ENCODE results near the gene TNRC18. TPM values are rescaled to one million over a fixed set of nuclear protein-coding genes. Genes with fewer than 3 reads are reported as not detected.

TNRC18 gene
- total and polyA plus RNA-seq, 2 experiments from 2014 or later, result 18.1 to 52.8 TPM

DNA sequence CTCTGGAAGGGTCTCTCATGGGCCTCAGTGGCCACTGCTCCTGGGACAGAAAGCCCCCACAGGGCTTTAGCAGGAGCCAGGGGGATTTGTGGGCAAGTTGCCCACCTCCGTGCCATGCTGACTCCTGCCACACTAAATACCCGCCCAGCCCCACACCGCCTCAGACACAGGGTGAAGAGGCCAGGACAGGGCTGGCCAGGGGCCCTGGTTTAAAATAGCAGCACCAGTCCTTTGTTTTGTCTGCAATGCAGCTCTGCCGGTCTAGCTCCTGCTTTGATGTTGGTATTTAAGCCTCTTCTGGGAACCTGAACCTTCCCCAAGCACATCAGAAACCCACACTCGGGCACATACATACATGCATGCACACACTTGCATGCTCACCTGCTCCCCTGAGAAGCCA is 14.4 kb upstream of the TNRC18 start:
- DNase-seq (ENCODE audit: low spot score), result no peak
- Histone ChIP-seq H3K36me3 (replicated peaks; ENCODE audit: insufficient read depth, low read depth) (no peaks in the 10 kb centered on the region), H3K9me2 (replicated peaks; ENCODE audit: insufficient read depth) (no peaks in the 10 kb centered on the region), H3K79me2 (peaks cover 46% of the 10 kb centered on the region), H3K9me3 (ENCODE audit: low read depth) (no peaks in the 10 kb centered on the region), H4K20me1 (ENCODE audit: insufficient read depth, poor library complexity, severe bottlenecking) (no peaks in the 10 kb centered on the region), H3K27ac (no peak overlapping the region), H3K4me1 (ENCODE audit: insufficient read depth) (no peaks in the 10 kb centered on the region), H3K4me3 (no peak overlapping the region), H2AFZ (no peak overlapping the region), H3K4me2 (no peak overlapping the region), H3K27me3 (no peaks in the 10 kb centered on the region)
- 70% methylated on average over 5 of the region's 5 CpGs for WGBS (ENCODE audit: low lambda C conversion rate, missing lambda C conversion rate)
- TF ChIP-seq, protein P1, sequence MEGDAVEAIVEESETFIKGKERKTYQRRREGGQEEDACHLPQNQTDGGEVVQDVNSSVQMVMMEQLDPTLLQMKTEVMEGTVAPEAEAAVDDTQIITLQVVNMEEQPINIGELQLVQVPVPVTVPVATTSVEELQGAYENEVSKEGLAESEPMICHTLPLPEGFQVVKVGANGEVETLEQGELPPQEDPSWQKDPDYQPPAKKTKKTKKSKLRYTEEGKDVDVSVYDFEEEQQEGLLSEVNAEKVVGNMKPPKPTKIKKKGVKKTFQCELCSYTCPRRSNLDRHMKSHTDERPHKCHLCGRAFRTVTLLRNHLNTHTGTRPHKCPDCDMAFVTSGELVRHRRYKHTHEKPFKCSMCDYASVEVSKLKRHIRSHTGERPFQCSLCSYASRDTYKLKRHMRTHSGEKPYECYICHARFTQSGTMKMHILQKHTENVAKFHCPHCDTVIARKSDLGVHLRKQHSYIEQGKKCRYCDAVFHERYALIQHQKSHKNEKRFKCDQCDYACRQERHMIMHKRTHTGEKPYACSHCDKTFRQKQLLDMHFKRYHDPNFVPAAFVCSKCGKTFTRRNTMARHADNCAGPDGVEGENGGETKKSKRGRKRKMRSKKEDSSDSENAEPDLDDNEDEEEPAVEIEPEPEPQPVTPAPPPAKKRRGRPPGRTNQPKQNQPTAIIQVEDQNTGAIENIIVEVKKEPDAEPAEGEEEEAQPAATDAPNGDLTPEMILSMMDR (IDR thresholded peaks at IDR 0.05; ENCODE audit: poor library complexity), result no peak
- no peak for TF ChIP-seq EZH2phosphoT487 (IDR thresholded peaks at IDR 0.05; ENCODE audit: low read depth, severe bottlenecking, unreplicated experiment)
- TF ChIP-seq EZH2 (IDR thresholded peaks at IDR 0.05; ENCODE audit: borderline replicate concordance), result no peak

DNA sequence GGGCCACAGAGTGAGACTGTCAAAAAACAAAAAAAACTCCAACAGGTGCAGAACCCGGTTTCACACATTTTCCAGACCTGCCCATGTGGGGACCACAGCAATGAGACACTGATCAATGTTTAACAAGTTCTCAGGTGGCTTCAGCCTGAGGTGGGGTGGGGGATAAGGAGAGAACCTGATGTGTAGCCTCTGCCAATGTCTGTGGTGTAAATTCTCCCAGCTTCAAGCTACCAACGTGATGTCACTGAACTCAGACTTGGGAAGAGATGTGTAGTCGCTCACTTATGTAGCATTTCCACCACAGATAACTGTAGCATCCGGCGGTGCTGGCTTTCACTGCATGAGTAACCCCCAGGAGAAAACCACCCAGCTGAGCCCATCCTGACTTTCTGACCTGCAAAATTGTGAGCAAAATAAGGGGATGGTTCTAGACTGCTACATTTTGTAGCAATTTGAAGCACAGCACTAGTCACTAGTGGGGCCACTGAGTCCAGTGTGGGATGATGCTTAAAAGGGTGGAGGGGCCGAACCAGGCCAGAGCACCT is 13.8 kb upstream of the TNRC18 start:
- no peaks in the 10 kb centered on the region for H3K36me3 ChIP-seq (replicated peaks; ENCODE audit: insufficient read depth, low read depth)
- H3K79me2 ChIP-seq, result peaks cover 52% of the 10 kb centered on the region
- no peak overlapping the region for H2AFZ ChIP-seq
- 99% methylated on average over 6 of the region's 6 CpGs for WGBS (ENCODE audit: low lambda C conversion rate, missing lambda C conversion rate)
- no peak for DNase-seq (ENCODE audit: low spot score)
- H3K27me3 ChIP-seq, result no peaks in the 10 kb centered on the region
- no peaks in the 10 kb centered on the region for H3K9me2 ChIP-seq (replicated peaks; ENCODE audit: insufficient read depth)
- no peaks in the 10 kb centered on the region for H3K4me1 ChIP-seq (ENCODE audit: insufficient read depth)
- TF ChIP-seq, protein P1 (IDR thresholded peaks at IDR 0.05; ENCODE audit: poor library complexity), result no peak
- TF ChIP-seq EZH2phosphoT487 (IDR thresholded peaks at IDR 0.05; ENCODE audit: low read depth, severe bottlenecking, unreplicated experiment) (no peak), EZH2 (IDR thresholded peaks at IDR 0.05; ENCODE audit: borderline replicate concordance) (no peak)
- H3K27ac ChIP-seq, result no peak overlapping the region
- no peak overlapping the region for H3K4me3 ChIP-seq
- H3K4me2 ChIP-seq, result no peak overlapping the region
- H3K9me3 ChIP-seq (ENCODE audit: low read depth), result no peaks in the 10 kb centered on the region
- no peaks in the 10 kb centered on the region for H4K20me1 ChIP-seq (ENCODE audit: insufficient read depth, poor library complexity, severe bottlenecking)

DNA sequence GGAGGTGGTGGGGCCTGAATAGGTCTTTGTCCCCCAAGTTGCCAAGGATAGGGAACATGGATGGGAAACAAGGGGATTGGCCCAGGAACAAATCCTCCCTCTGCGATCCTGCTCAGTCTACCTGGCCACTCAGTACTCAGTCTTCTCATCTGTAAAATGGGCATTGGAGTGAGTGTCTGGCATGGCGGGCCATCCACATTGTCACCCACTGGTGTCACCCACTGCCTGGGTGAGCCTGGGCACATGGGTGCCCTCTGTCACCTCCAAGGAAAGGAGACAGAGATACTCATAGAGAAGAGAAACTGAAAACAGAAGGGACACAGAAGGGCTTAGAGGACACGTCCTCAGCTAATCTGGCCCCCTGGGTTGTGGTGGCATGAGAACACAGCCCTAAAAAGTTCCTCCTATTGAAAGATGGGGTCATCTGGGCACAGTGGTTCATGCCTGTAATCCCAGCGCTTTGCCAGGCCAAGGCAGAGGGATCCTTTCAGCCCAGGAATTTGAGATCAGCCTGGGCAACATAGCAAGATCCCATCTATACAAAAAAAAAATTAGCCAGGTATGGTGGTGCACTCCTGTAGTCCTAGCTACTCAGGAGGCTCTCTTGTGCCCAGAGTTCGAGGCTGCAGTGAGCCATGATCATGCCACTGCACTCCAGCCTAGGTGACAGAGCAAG is 12.5 kb upstream of the TNRC18 start:
- no peak overlapping the region for H2AFZ ChIP-seq
- no peaks in the 10 kb centered on the region for H3K9me2 ChIP-seq (replicated peaks; ENCODE audit: insufficient read depth)
- H3K9me3 ChIP-seq (ENCODE audit: low read depth), result no peaks in the 10 kb centered on the region
- H3K27me3 ChIP-seq, result no peaks in the 10 kb centered on the region
- peaks cover 65% of the 10 kb centered on the region for H3K79me2 ChIP-seq
- 93% methylated on average over 5 of the region's 5 CpGs for WGBS (ENCODE audit: low lambda C conversion rate, missing lambda C conversion rate)
- H4K20me1 ChIP-seq (ENCODE audit: insufficient read depth, poor library complexity, severe bottlenecking), result no peaks in the 10 kb centered on the region
- TF ChIP-seq, protein P1 (IDR thresholded peaks at IDR 0.05; ENCODE audit: poor library complexity), result no peak
- no peak for TF ChIP-seq EZH2phosphoT487 (IDR thresholded peaks at IDR 0.05; ENCODE audit: low read depth, severe bottlenecking, unreplicated experiment)
- TF ChIP-seq EZH2 (IDR thresholded peaks at IDR 0.05; ENCODE audit: borderline replicate concordance), result no peak
- no peak overlapping the region for H3K27ac ChIP-seq
- no peaks in the 10 kb centered on the region for H3K4me1 ChIP-seq (ENCODE audit: insufficient read depth)
- H3K36me3 ChIP-seq (replicated peaks; ENCODE audit: insufficient read depth, low read depth), result no peaks in the 10 kb centered on the region
- no peak overlapping the region for H3K4me2 ChIP-seq
- H3K4me3 ChIP-seq, result no peak overlapping the region
- DNase-seq (ENCODE audit: low spot score), result no peak
